Peyer's patch (tissue), 4 donors: Measurements from ENCODE around the gene ERAL1. TPM values are rescaled to one million over a fixed set of nuclear protein-coding genes. Genes with fewer than 3 reads are reported as not detected.
"Not testable (repeated sequence)": the region's sequence is repeated elsewhere in the genome, so short reads cannot be mapped to it uniquely, and the experiment has no call there.

Experiments
- DNase-seq, 3 donors: peaks; one replicate each; pipeline ENCODE4 v3.0.0-alpha.2; 2017 to 2019
- H3K27ac ChIP-seq, 4 donors: fragments of 200-600 bp; sonication (generic); one replicate each; pipeline ENCODE4 v1.5.1; 2016 to 2019
- H3K27me3 ChIP-seq, 2 donors: fragments of 200-600 bp; sonication (generic); one replicate each; pipeline ENCODE4 v1.5.1; 2019
- H3K36me3 ChIP-seq, 3 donors: fragments of 200-600 bp; sonication (generic); one replicate each; pipeline ENCODE4 v1.5.1; 2016 to 2019
- H3K4me1 ChIP-seq, 4 donors: fragments of 200-600 bp; sonication (generic); one replicate each; pipeline ENCODE4 v1.5.1; 2016 to 2019
- H3K4me3 ChIP-seq, 4 donors: fragments of 200-600 bp; sonication (generic); 1 replicate in 3 of 4; 2 replicates in 1 of 4; pipeline ENCODE4 v1.5.1; 2016 to 2019; ENCODE audit warnings: mild to moderate bottlenecking in 1 of 4
- H3K9me3 ChIP-seq, 4 donors: fragments of 200-600 bp; sonication (generic); one replicate each; pipeline ENCODE4 v1.5.1; 2016 to 2019; ENCODE audit warnings: mild to moderate bottlenecking in 1 of 4
- POLR2A ChIP-seq, 2 donors: fragments of 450-650 bp; IDR thresholded peaks; one replicate each; pipeline ENCODE4 v1.5.1; 2017; ENCODE audit warnings: antibody characterized with exemption in 2 of 2, mild to moderate bottlenecking in 2 of 2, moderate library complexity in 2 of 2
- total RNA-seq, 4 donors: library from RNA; depleted of rRNA; stranded (reverse); fragments of >200 nt; gene quantifications; one replicate each; pipeline ENCODE4 v1.1.0, GENCODE V29; 2016
- TF ChIP-seq, protein P1 (sequence below), 6 experiments: fragments of 450-650 bp in 4 of 6; fragments of 200-600 bp in 2 of 6; sonication (generic) in 1 of 6; IDR thresholded peaks; one replicate each; pipeline ENCODE4 v1.5.1; 2017 to 2019; ENCODE audit warnings: antibody characterized with exemption in 6 of 6, mild to moderate bottlenecking in 3 of 6, moderate library complexity in 1 of 6

ERAL1 gene
- total RNA-seq, 4 donors from 2014 or later, result 43.8 to 118 (median 51.0) TPM

DNA sequence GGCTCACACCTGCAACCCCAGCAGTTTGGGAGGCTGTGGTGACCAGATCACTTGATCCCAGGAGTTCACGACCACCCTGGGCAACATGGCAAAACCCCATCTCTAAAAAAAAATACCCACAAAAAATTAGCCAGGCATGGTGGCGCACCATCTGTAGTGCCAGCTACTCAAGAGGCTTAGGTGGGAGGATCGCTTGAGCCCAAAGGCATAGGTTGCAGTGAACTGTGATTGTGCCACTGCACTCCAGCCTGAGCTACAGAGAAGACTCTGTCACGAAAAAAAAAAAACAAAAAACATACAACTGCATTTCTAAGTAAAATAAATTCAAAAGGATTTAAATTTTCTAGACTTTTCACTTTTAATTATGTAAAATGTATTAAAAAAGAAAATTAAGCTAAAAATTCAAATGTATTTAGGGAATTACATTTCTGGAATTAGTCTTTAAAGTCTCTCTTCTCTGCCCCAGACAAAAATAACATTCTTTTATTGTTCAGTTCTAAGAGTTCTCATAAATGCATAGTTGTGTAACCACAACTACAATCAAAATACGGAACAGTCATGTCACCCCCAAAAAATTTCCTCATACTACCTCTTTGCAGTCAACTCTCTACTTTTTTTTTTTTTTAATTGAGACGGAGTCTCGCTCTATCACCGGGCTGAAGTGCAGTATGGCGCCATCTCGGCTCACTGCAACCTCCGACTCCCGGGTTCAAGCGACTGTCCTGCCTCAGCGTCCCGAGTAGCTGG is 26.3 kb upstream of the ERAL1 start:
- TF ChIP-seq, protein P1, sequence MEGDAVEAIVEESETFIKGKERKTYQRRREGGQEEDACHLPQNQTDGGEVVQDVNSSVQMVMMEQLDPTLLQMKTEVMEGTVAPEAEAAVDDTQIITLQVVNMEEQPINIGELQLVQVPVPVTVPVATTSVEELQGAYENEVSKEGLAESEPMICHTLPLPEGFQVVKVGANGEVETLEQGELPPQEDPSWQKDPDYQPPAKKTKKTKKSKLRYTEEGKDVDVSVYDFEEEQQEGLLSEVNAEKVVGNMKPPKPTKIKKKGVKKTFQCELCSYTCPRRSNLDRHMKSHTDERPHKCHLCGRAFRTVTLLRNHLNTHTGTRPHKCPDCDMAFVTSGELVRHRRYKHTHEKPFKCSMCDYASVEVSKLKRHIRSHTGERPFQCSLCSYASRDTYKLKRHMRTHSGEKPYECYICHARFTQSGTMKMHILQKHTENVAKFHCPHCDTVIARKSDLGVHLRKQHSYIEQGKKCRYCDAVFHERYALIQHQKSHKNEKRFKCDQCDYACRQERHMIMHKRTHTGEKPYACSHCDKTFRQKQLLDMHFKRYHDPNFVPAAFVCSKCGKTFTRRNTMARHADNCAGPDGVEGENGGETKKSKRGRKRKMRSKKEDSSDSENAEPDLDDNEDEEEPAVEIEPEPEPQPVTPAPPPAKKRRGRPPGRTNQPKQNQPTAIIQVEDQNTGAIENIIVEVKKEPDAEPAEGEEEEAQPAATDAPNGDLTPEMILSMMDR (IDR thresholded peaks at IDR 0.05), result no peak
- no peak for TF ChIP-seq POLR2A (IDR thresholded peaks at IDR 0.05)
- Histone ChIP-seq H3K27ac (no peak overlapping the region), H3K9me3 (no peaks in the 10 kb centered on the region), H3K4me3 (no peak overlapping the region), H3K27me3 (no peaks in the 10 kb centered on the region), H3K4me1 (no peaks in the 10 kb centered on the region), H3K36me3 (peaks cover 0 to 18% (median 0%) of the 10 kb centered on the region in 3 donors)
- DNase-seq, result peak in 2 of 3 donors; percentile 12 to 26

DNA sequence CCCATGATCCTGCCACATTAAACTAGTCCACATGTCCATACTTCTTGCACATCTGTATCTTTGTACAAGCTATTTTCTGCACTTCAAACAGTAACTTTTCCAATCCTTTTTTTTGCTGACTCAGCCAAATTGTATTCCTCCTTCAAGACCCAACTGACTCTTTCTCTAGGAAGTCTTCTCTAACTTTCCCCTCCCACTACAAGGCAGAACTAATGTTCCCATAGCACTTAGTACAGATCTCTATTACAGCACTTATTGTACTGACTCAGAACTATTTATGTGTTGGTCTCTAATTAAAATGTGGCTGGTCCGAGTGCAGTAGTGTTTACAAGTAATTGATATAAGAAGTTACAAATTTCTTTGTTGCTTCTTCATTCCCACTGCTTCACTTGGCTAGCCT is 20.4 kb upstream of the ERAL1 start:
- Histone ChIP-seq H3K27ac (no peak overlapping the region), H3K9me3 (no peaks in the 10 kb centered on the region), H3K36me3 (peaks cover 0 to 12% (median 0%) of the 10 kb centered on the region in 3 donors), H3K4me3 (no peak overlapping the region), H3K4me1 (peaks cover 0 to 9% (median 0%) of the 10 kb centered on the region in 4 donors), H3K27me3 (no peaks in the 10 kb centered on the region)
- no peak for DNase-seq
- TF ChIP-seq, protein P1 (IDR thresholded peaks at IDR 0.05), result no peak
- no peak for TF ChIP-seq POLR2A (IDR thresholded peaks at IDR 0.05)

DNA sequence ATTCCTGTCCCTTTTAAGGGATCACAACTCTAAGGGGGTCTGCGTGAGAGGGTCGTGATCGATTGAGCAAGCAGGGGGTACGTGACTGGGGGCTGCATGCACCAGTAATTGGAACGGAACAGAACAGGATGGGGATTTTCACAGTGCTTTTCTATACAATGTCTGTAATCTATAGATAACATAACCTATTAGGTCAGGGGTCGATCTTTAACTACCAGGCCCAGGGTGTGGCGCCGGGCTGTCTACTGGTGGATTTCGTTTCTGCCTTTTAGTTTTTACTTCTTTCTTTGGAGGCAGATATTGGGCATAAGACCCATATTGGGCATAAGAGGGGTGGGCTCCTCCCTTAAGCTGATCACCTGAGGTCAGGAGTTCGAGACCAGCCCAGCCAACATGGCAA is 18.3 kb upstream of the ERAL1 start:
- H3K36me3 ChIP-seq, H3K9me3 ChIP-seq, H3K27ac ChIP-seq, H3K4me3 ChIP-seq, H3K27me3 ChIP-seq: not testable (repeated sequence)
- peak in 1 of 3 donors; percentile 42 for DNase-seq
- peaks cover 0 to 26% (median 3%) of the 10 kb centered on the region in 4 donors for H3K4me1 ChIP-seq

DNA sequence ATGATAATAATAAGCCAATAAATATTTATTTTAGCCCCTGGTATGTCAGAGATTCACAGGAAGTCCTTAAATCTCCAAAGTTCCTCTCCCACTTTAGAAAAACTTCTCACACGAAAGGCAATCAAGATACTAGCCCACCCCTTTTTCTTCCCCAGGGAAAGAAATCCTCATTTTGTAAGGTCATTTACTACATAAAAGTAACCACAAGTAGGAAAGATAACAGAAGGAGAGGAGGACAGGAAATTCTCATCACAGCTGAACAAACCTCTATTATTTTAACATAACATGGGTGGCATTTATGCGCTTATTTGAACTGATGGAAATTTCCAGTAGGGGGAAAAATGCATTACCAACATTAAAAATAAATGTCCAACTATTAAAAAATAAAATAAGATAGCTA is 15.6 kb upstream of the ERAL1 start:
- DNase-seq, result no peak
- H3K9me3 ChIP-seq, result no peaks in the 10 kb centered on the region
- H3K4me1 ChIP-seq, result peaks cover 0 to 26% (median 4%) of the 10 kb centered on the region in 4 donors
- H3K4me3 ChIP-seq, result no peak overlapping the region
- H3K36me3 ChIP-seq, result no peaks in the 10 kb centered on the region
- TF ChIP-seq, protein P1 (IDR thresholded peaks at IDR 0.05), result peak in 1 of 6 experiments; percentile 12
- no peak for TF ChIP-seq POLR2A (IDR thresholded peaks at IDR 0.05)
- no peak overlapping the region for H3K27ac ChIP-seq
- H3K27me3 ChIP-seq, result no peaks in the 10 kb centered on the region

DNA sequence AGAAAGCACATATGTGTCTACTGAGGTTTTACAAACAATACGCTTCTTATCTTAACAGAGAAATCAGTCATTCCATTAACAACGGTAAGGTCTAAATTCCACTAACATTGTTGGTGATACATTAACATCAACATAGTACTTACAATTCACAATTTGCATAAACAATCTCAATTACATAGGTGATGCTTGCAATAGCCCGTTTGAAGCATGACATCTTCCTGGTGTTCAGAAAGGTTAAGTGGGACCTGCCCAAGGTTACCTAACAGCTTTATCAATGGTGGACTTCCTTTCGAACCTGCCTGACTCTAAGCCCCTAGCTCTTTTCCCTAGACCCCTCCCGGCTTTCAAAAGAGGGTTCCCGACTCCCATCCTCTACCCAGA is 12.9 kb upstream of the ERAL1 start:
- no peak for DNase-seq
- peak in 1 of 2 donors; percentile 47 for TF ChIP-seq POLR2A (IDR thresholded peaks at IDR 0.05)
- TF ChIP-seq, protein P1 (IDR thresholded peaks at IDR 0.05), result no peak

DNA sequence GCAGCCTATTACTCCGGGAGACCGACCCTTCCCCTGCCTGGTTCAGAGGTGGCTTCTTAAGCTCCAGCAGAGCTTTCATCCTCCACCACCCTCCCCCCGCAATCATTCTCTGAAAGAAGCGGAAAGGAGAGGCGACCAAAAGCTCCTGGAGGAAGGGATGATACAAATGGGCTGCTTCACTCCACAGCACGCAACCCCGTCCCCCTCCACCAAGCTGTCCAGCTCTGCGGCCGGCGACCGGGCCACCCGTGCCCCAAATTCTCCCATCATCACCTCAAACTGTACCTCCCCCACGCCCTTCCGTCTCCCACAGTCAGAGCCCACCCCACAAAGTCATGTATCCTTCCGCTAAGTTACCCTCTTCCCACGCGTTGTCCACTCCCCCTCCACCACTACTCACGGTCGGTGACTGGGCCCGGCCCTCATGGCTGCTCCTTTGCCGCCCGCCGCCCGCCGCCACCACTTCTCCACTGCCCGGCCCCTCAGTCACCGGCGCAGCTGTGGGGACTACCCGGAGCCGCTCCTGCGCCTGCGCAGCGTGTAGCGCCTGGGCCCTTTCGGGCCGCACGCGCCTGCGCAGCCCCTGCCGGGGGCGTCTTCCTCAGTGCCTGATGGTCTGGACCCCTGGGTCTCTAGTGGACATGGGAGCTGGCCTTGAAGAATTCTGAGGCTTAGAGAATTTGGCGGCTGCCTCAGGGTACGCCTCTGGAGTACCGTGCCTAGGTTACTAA is 12.4 kb upstream of the ERAL1 start, which contains the start of gene FAM222B:
Gene FAM222B (minus strand): TSS at position 509 of the 731 bp plus-strand sequence. CDS start 76,123 bp downstream, outside the sequence.
- Histone ChIP-seq H3K27ac (peak within 1 kb of the TSS; percentile 83 to 96 (median 84)), H3K4me1 (peaks cover 0 to 17% (median 4%) of the 10 kb centered on the region in 4 donors), H3K4me3 (peak within 1 kb of the TSS; percentile 70 to 76 (median 72)), H3K36me3 (no peaks in the 10 kb centered on the region), H3K27me3 (no peaks in the 10 kb centered on the region), H3K9me3 (no peaks in the 10 kb centered on the region)
- DNase-seq, result peak; percentile 74 to 90 (median 84)
- peak; percentile 64 to 88 for TF ChIP-seq POLR2A (IDR thresholded peaks at IDR 0.05)
- TF ChIP-seq, protein P1 (IDR thresholded peaks at IDR 0.05), result peak in 1 of 6 experiments; percentile 38

More for the DNA sequence above, 12.9 kb upstream of the ERAL1 start:
- H3K4me1 ChIP-seq, result peaks cover 0 to 21% (median 4%) of the 10 kb centered on the region in 4 donors
- peak overlapping the region; percentile 70 to 76 (median 72) for H3K4me3 ChIP-seq
- no peaks in the 10 kb centered on the region for H3K9me3 ChIP-seq
- H3K27ac ChIP-seq, result peak overlapping the region; percentile 83 to 96 (median 84)
- H3K27me3 ChIP-seq, result no peaks in the 10 kb centered on the region
- H3K36me3 ChIP-seq, result no peaks in the 10 kb centered on the region
